ENCODE data around the gene KCNQ1. TPM values are rescaled to one million over a fixed set of nuclear protein-coding genes. Genes with fewer than 3 reads are reported as not detected.

Gene KCNQ1
- total and polyA plus RNA-seq, 3 experiments from 2014 or later: 2.6 to 5.7 (median 3.4) TPM

- H3K4me3 ChIP-seq (ENCODE audit: low read length): no peak overlapping the region
- H3K9me3 ChIP-seq (ENCODE audit: low read length): no peaks in the 10 kb centered on the region
- peak in 1 of 5 donors; percentile 38 for DNase-seq
- ChIA-PET POLR2A (no interaction called here), CTCF (no interaction called here)
- no peaks in the 10 kb centered on the region for H3K27me3 ChIP-seq (ENCODE audit: insufficient read depth, low read length, poor library complexity, severe bottlenecking)
- Mint-ChIP-seq H3K4me3 (no peak overlapping the region), H3K27ac (no peak overlapping the region), H3K27me3 (peaks cover 0 to 14% of the 10 kb centered on the region in 2 donors), H3K9me3 (no peaks in the 10 kb centered on the region), H3K4me1 (peaks cover 0 to 2% (median 0%) of the 10 kb centered on the region in 3 donors), H3K36me3 (peaks cover 0 to 3% (median 0%) of the 10 kb centered on the region in 3 donors)
- no peaks in the 10 kb centered on the region for H3K4me1 ChIP-seq (ENCODE audit: insufficient read depth, low read length)
- H3K27ac ChIP-seq (ENCODE audit: low read depth, low read length): no peak overlapping the region
- no peaks in the 10 kb centered on the region for H3K36me3 ChIP-seq (ENCODE audit: insufficient read depth, low read length)
These were observed 357.0 kb downstream of the KCNQ1 start for GRCh38 chr11:2801711-2802388.

- Histone ChIP-seq H3K9me3 (ENCODE audit: low read length) (no peaks in the 10 kb centered on the region), H3K36me3 (ENCODE audit: insufficient read depth, low read length) (no peaks in the 10 kb centered on the region), H3K4me3 (ENCODE audit: low read length) (no peak overlapping the region), H3K27ac (ENCODE audit: low read depth, low read length) (no peak overlapping the region), H3K27me3 (ENCODE audit: insufficient read depth, low read length, poor library complexity, severe bottlenecking) (no peaks in the 10 kb centered on the region), H3K4me1 (ENCODE audit: insufficient read depth, low read length) (no peaks in the 10 kb centered on the region)
- DNase-seq: peak in 1 of 5 donors; percentile 38
- H3K36me3 Mint-ChIP-seq: peaks cover 0 to 3% (median 0%) of the 10 kb centered on the region in 3 donors
- ChIA-PET POLR2A (no interaction called here), CTCF (no interaction called here)
- no peak overlapping the region for H3K4me3 Mint-ChIP-seq
- no peak overlapping the region for H3K27ac Mint-ChIP-seq
- peaks cover 0 to 14% of the 10 kb centered on the region in 2 donors for H3K27me3 Mint-ChIP-seq
- no peaks in the 10 kb centered on the region for H3K9me3 Mint-ChIP-seq
- peaks cover 0 to 2% (median 0%) of the 10 kb centered on the region in 3 donors for H3K4me1 Mint-ChIP-seq
These were observed 357.8 kb downstream of the KCNQ1 start for GRCh38 chr11:2802389-2803185.

- CTCF ChIA-PET: no interaction called here
- Mint-ChIP-seq H3K36me3 (peaks cover 0 to 3% (median 0%) of the 10 kb centered on the region in 3 donors), H3K27ac (no peak overlapping the region), H3K9me3 (no peaks in the 10 kb centered on the region), H3K4me3 (peak overlapping the region in 1 of 7 donors; percentile 59), H3K4me1 (peaks cover under 1 to 4% (median 4%) of the 10 kb centered on the region in 3 donors), H3K27me3 (peaks cover 0 to 14% of the 10 kb centered on the region in 2 donors)
- H3K36me3 ChIP-seq (ENCODE audit: insufficient read depth, low read length): no peaks in the 10 kb centered on the region
- H3K4me3 ChIP-seq (ENCODE audit: low read length): no peak overlapping the region
- POLR2A ChIA-PET: no interaction called here
- H3K4me1 ChIP-seq (ENCODE audit: insufficient read depth, low read length): no peaks in the 10 kb centered on the region
- H3K27ac ChIP-seq (ENCODE audit: low read depth, low read length): no peak overlapping the region
- H3K9me3 ChIP-seq (ENCODE audit: low read length): no peaks in the 10 kb centered on the region
- no peaks in the 10 kb centered on the region for H3K27me3 ChIP-seq (ENCODE audit: insufficient read depth, low read length, poor library complexity, severe bottlenecking)
- no peak for DNase-seq
These were observed 358.6 kb downstream of the KCNQ1 start for GRCh38 chr11:2803186-2804091.

GRCh38 chr11:2804189-2804588 is 359.4 kb downstream of the KCNQ1 start:
- Mint-ChIP-seq H3K4me1 (peaks cover 5 to 8% (median 6%) of the 10 kb centered on the region in 3 donors), H3K27me3 (peaks cover 0 to 9% of the 10 kb centered on the region in 2 donors), H3K9me3 (no peaks in the 10 kb centered on the region), H3K36me3 (peaks cover 0 to 2% (median 0%) of the 10 kb centered on the region in 3 donors), H3K27ac (no peak overlapping the region), H3K4me3 (no peak overlapping the region)
- Histone ChIP-seq H3K4me3 (ENCODE audit: low read length) (no peak overlapping the region), H3K36me3 (ENCODE audit: insufficient read depth, low read length) (no peaks in the 10 kb centered on the region), H3K27me3 (ENCODE audit: insufficient read depth, low read length, poor library complexity, severe bottlenecking) (no peaks in the 10 kb centered on the region), H3K4me1 (ENCODE audit: insufficient read depth, low read length) (no peaks in the 10 kb centered on the region), H3K9me3 (ENCODE audit: low read length) (no peaks in the 10 kb centered on the region), H3K27ac (ENCODE audit: low read depth, low read length) (no peak overlapping the region)
- no peak for DNase-seq
- ChIA-PET CTCF (no interaction called here), POLR2A (no interaction called here)

- Mint-ChIP-seq H3K4me1 (peaks cover 5 to 14% (median 12%) of the 10 kb centered on the region in 3 donors), H3K27me3 (peaks cover 0 to 8% of the 10 kb centered on the region in 2 donors), H3K27ac (no peak overlapping the region), H3K4me3 (no peak overlapping the region), H3K36me3 (no peaks in the 10 kb centered on the region), H3K9me3 (no peaks in the 10 kb centered on the region)
- DNase-seq: peak in 1 of 5 donors; percentile 25
- ChIA-PET CTCF (no interaction called here), POLR2A (no interaction called here)
- Histone ChIP-seq H3K36me3 (ENCODE audit: insufficient read depth, low read length) (no peaks in the 10 kb centered on the region), H3K4me3 (ENCODE audit: low read length) (no peak overlapping the region), H3K27ac (ENCODE audit: low read depth, low read length) (no peak overlapping the region), H3K4me1 (ENCODE audit: insufficient read depth, low read length) (no peaks in the 10 kb centered on the region), H3K9me3 (ENCODE audit: low read length) (no peaks in the 10 kb centered on the region), H3K27me3 (ENCODE audit: insufficient read depth, low read length, poor library complexity, severe bottlenecking) (no peaks in the 10 kb centered on the region)
These were observed 360.0 kb downstream of the KCNQ1 start for GRCh38 chr11:2804701-2805387.

GRCh38 chr11:2805388-2806056 is 360.7 kb downstream of the KCNQ1 start:
- H3K4me1 Mint-ChIP-seq: peaks cover 5 to 14% (median 12%) of the 10 kb centered on the region in 3 donors
- H3K4me3 Mint-ChIP-seq: no peak overlapping the region
- no peaks in the 10 kb centered on the region for H3K4me1 ChIP-seq (ENCODE audit: insufficient read depth, low read length)
- no peak for DNase-seq
- H3K36me3 Mint-ChIP-seq: no peaks in the 10 kb centered on the region
- no peaks in the 10 kb centered on the region for H3K9me3 Mint-ChIP-seq
- no peak overlapping the region for H3K27ac ChIP-seq (ENCODE audit: low read depth, low read length)
- ChIA-PET POLR2A (no interaction called here), CTCF (no interaction called here)
- H3K36me3 ChIP-seq (ENCODE audit: insufficient read depth, low read length): no peaks in the 10 kb centered on the region
- no peaks in the 10 kb centered on the region for H3K9me3 ChIP-seq (ENCODE audit: low read length)
- H3K27ac Mint-ChIP-seq: peak overlapping the region in 1 of 8 donors; percentile 32
- no peak overlapping the region for H3K4me3 ChIP-seq (ENCODE audit: low read length)
- no peaks in the 10 kb centered on the region for H3K27me3 ChIP-seq (ENCODE audit: insufficient read depth, low read length, poor library complexity, severe bottlenecking)
- peaks cover 0 to 6% of the 10 kb centered on the region in 2 donors for H3K27me3 Mint-ChIP-seq

GRCh38 chr11:2806351-2807024 is 361.7 kb downstream of the KCNQ1 start:
- no peak overlapping the region for H3K4me3 ChIP-seq (ENCODE audit: low read length)
- peaks cover 0 to 3% of the 10 kb centered on the region in 2 donors for H3K27me3 Mint-ChIP-seq
- H3K27ac Mint-ChIP-seq: no peak overlapping the region
- CTCF ChIA-PET: no interaction called here
- H3K36me3 ChIP-seq (ENCODE audit: insufficient read depth, low read length): no peaks in the 10 kb centered on the region
- H3K27me3 ChIP-seq (ENCODE audit: insufficient read depth, low read length, poor library complexity, severe bottlenecking): no peaks in the 10 kb centered on the region
- no peaks in the 10 kb centered on the region for H3K4me1 ChIP-seq (ENCODE audit: insufficient read depth, low read length)
- peaks cover 5 to 14% (median 12%) of the 10 kb centered on the region in 3 donors for H3K4me1 Mint-ChIP-seq
- no peaks in the 10 kb centered on the region for H3K36me3 Mint-ChIP-seq
- no peaks in the 10 kb centered on the region for H3K9me3 ChIP-seq (ENCODE audit: low read length)
- DNase-seq: peak in 1 of 5 donors; percentile 34
- POLR2A ChIA-PET: no interaction called here
- H3K9me3 Mint-ChIP-seq: no peaks in the 10 kb centered on the region
- H3K27ac ChIP-seq (ENCODE audit: low read depth, low read length): no peak overlapping the region
- no peak overlapping the region for H3K4me3 Mint-ChIP-seq
